MG63 (cell line): ENCODE data around the gene PRR35. TPM values are rescaled to one million over a fixed set of nuclear protein-coding genes. Genes with fewer than 3 reads are reported as not detected.

Source experiments
- DNase-seq: peaks from one replicate; pipeline ENCODE4 v3.0.0-alpha.2; 2020
- H3K27me3 ChIP-seq: fragments of 250-450 bp; sonication (Bioruptor Pico); 2 replicates; pipeline ENCODE4 v1.5.1; 2020; ENCODE audit warnings: mild to moderate bottlenecking, moderate library complexity
- H3K36me3 ChIP-seq: fragments of 250-450 bp; sonication (Bioruptor Pico); 2 replicates; pipeline ENCODE4 v1.5.1; 2020; ENCODE audit warnings: mild to moderate bottlenecking, moderate library complexity
- H3K4me3 ChIP-seq: fragments of 250-450 bp; sonication (Bioruptor Pico); 2 replicates; pipeline ENCODE4 v1.5.1; 2020; ENCODE audit warnings: mild to moderate bottlenecking, moderate library complexity
- H3K9me3 ChIP-seq: fragments of 250-450 bp; sonication (Bioruptor Pico); 2 replicates; pipeline ENCODE4 v1.5.1; 2020; ENCODE audit warnings: mild to moderate bottlenecking, moderate library complexity
- total RNA-seq: library from RNA; depleted of rRNA; stranded (reverse); fragments of >200 nt; shearing (Covaris generic); gene quantifications from 2 replicates; pipeline ENCODE4 v1.2.3, GENCODE V29; 2014; ENCODE audit warnings: low replicate concordance; rRNA removed

The PRR35 gene
- total RNA-seq, 1 experiment from 2014 or later = not detected

GRCh38 chr16:610513-611381, 50.6 kb downstream of the PRR35 start:
- DNase-seq = no peak
- Histone ChIP-seq H3K27me3 (no peaks in the 10 kb centered on the region), H3K36me3 (no peaks in the 10 kb centered on the region), H3K9me3 (no peaks in the 10 kb centered on the region), H3K4me3 (no peak overlapping the region)

- Histone ChIP-seq H3K27me3 (no peaks in the 10 kb centered on the region), H3K9me3 (no peaks in the 10 kb centered on the region), H3K36me3 (no peaks in the 10 kb centered on the region), H3K4me3 (no peak overlapping the region)
- DNase-seq = no peak
These were observed 54.9 kb downstream of the PRR35 start for GRCh38 chr16:615122-615521.

Other genes with a start within 250 kb of the PRR35 start
- 46.9 and 48.3 TPM in 2 replicates for gene AXIN1, start 207.7 kb upstream of the PRR35 start, total RNA-seq
- gene MRPL28, start 189.9 kb upstream of the PRR35 start, total RNA-seq = 172 and 192 TPM in 2 replicates
- gene PGAP6, start 178.4 kb upstream of the PRR35 start, total RNA-seq = 34.2 and 35.5 TPM in 2 replicates
- 188 and 350 TPM in 2 replicates for gene NME4, start 163.2 kb upstream of the PRR35 start, total RNA-seq
- gene DECR2, start 158.5 kb upstream of the PRR35 start, total RNA-seq = 31.6 and 37.1 TPM in 2 replicates
- gene RAB11FIP3, start 134.7 kb upstream of the PRR35 start, total RNA-seq = 33.1 and 42.8 TPM in 2 replicates
- 42.2 and 55.9 TPM in 2 replicates for gene CAPN15, start 32.7 kb upstream of the PRR35 start, total RNA-seq
- gene NHLRC4, start 6.6 kb downstream of the PRR35 start, total RNA-seq = not detected in 2 replicates
- gene PIGQ, start 9.6 kb downstream of the PRR35 start, total RNA-seq = 13.1 and 31.7 TPM in 2 replicates
- gene RAB40C, start 29.7 kb downstream of the PRR35 start, total RNA-seq = 12.4 and 20.8 TPM in 2 replicates
- gene WFIKKN1, start 70.6 kb downstream of the PRR35 start, total RNA-seq = not detected in 2 replicates
- gene METTL26, start 75.9 kb downstream of the PRR35 start, total RNA-seq = 145 and 183 TPM in 2 replicates
- 22.2 and 50.3 TPM in 2 replicates for gene MCRIP2, start 81.4 kb downstream of the PRR35 start, total RNA-seq
- gene WDR90, start 89.0 kb downstream of the PRR35 start, total RNA-seq = 6.0 and 17.3 TPM in 2 replicates
- gene RHOT2, start 107.7 kb downstream of the PRR35 start, total RNA-seq = 48.7 and 72.8 TPM in 2 replicates
- gene RHBDL1, start 115.3 kb downstream of the PRR35 start, total RNA-seq = 0.16 TPM in 1 of 2 replicates, not detected in the other
- 301 and 418 TPM in 2 replicates for gene STUB1, start 120.0 kb downstream of the PRR35 start, total RNA-seq
- 15.1 and 66.3 TPM in 2 replicates for gene JMJD8, start 123.9 kb downstream of the PRR35 start, total RNA-seq
- 8.0 and 8.2 TPM in 2 replicates for gene WDR24, start 130.0 kb downstream of the PRR35 start, total RNA-seq
- gene FBXL16, start 145.4 kb downstream of the PRR35 start, total RNA-seq = 0.16 and 0.67 TPM in 2 replicates
- gene METRN, start 154.7 kb downstream of the PRR35 start, total RNA-seq = 33.7 and 71.7 TPM in 2 replicates
- 27.0 and 44.0 TPM in 2 replicates for gene ANTKMT, start 160.8 kb downstream of the PRR35 start, total RNA-seq
- 0.59 and 4.9 TPM in 2 replicates for gene CCDC78, start 166.0 kb downstream of the PRR35 start, total RNA-seq
- gene HAGHL, start 166.7 kb downstream of the PRR35 start, total RNA-seq = 9.4 and 13.3 TPM in 2 replicates
- gene CIAO3, start 180.6 kb downstream of the PRR35 start, total RNA-seq = 39.0 and 72.9 TPM in 2 replicates
- gene MSLN, start 200.3 kb downstream of the PRR35 start, total RNA-seq = not detected in 2 replicates
- 60.9 and 77.3 TPM in 2 replicates for gene RPUSD1, start 228.0 kb downstream of the PRR35 start, total RNA-seq
- 18.9 and 22.6 TPM in 2 replicates for gene CHTF18, start 228.2 kb downstream of the PRR35 start, total RNA-seq
- not detected in 2 replicates for gene GNG13, start 240.3 kb downstream of the PRR35 start, total RNA-seq